HG02763 (cell line): ENCODE measurements around the gene TBX5.

Source experiments
- ATAC-seq: cut with Tn5 transposase; IDR thresholded peaks from one replicate; pipeline ENCODE4 v1.9.1; 2021; ENCODE audit warnings: mild to moderate bottlenecking, moderate library complexity; ENCODE audit not compliant: unreplicated experiment

Gene TBX5

GRCh38 chr12:114406984-114407841, 1.3 kb upstream of the TBX5 start:
- ATAC-seq = no peak

DNA sequence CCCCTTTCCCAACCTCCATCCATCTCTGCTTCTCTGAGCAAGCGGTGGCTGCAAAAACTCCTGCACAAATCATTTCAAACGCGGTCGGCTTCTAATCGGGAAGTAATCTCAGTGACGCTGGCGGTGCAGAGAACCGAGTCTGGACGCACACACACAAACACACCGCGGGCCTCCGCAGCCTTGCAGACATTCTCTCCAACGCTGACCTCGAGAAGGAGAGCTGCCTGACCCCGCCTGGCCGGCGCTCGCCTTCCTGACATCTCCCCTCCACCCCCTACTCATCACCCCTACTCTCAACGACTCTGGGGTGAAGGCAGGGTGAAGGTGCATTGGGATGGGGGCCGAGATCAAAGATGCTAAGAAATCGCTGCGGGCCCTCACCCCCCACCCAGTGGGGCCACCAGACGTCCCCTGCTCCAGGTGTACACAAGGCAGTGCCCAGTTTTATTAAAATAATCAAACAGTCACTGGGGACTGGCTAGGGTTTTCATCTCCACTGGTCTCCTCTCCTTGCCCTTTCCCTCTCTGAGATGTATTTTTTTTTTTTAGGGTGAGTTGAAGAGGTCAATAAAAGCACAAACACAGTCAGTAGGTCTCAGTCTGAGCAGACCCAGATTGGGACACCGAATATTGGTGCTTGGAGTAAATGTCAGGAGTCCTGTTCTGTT, 506 bp upstream of the TBX5 start:
- ATAC-seq = no peak

DNA sequence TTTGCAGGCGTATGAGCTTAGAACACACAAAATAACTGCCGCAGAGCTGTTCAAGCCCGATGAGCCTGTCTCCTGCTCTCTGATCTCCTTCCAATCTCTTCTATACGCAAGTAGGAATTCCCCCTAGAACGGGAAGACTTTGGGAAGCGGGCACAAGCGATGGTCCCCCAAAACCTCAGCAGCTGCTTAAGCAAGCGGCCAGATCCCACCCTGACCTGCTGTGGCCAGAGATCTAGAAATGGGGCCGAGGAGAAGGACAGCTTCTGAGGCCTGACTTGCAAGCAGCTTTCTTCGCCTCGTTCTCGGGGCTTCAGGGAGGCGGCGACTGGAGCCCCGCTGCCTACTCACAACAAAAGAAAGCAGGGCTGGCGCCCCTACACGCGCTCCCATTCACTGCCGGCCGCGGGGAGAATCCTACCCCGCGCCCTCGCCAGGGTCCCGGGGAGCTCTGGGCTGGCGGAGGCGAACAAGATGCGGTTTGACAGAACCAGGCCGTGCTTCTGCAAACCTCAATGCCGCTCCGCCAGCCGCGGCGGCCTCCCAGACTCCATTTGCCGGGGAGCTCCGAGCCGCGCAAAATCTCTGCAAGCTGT, 922 bp downstream of the TBX5 start:
- ATAC-seq = no peak

DNA sequence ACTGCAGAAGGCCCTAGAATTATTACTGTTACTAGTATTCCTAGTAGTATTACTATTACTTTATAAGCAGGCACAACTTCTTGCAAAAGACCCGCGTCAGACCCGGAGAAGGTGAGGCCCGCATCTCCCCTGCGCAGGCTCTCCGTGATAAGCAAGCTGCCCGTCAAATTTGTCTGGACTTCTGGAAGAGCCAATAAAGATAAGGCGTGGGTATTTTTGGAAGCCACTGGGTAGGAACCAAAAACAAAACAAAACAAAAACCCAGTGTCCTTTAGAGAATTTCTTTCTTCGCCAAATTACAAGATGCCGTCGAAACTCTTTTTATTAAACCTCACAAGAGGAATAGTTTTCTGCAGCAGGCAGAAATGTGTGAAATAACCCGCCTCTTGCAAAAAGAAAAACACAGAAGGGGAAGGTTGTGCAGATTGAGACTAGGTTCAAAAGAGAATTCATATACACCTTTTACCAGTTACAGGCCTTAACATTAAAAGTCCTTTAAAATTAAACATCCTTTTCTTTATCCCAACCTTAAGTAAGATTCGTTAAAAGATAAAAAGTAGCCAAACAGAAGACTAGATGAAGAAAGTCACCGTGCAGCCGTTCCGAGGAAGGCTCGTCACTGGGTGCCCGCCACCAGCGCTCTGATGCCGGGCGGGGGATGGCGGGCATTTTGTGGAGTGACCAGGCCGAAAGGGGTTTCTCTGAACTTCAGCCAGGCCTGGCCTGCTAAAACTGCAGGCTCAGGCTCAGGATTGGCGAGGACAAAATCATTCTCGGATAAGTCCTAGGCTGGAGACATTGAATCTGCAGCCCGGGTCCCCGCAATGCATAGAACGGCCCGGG, 1.6 kb downstream of the TBX5 start:
- ATAC-seq = no peak

- ATAC-seq = no peak
Measured at GRCh38 chr12:114403690-114404066, 2.3 kb downstream of the TBX5 start.

- no peak for ATAC-seq
Measured at GRCh38 chr12:114403011-114403689, 2.8 kb downstream of the TBX5 start.

- no peak for ATAC-seq
Measured at GRCh38 chr12:114402084-114402717, 3.7 kb downstream of the TBX5 start.

DNA sequence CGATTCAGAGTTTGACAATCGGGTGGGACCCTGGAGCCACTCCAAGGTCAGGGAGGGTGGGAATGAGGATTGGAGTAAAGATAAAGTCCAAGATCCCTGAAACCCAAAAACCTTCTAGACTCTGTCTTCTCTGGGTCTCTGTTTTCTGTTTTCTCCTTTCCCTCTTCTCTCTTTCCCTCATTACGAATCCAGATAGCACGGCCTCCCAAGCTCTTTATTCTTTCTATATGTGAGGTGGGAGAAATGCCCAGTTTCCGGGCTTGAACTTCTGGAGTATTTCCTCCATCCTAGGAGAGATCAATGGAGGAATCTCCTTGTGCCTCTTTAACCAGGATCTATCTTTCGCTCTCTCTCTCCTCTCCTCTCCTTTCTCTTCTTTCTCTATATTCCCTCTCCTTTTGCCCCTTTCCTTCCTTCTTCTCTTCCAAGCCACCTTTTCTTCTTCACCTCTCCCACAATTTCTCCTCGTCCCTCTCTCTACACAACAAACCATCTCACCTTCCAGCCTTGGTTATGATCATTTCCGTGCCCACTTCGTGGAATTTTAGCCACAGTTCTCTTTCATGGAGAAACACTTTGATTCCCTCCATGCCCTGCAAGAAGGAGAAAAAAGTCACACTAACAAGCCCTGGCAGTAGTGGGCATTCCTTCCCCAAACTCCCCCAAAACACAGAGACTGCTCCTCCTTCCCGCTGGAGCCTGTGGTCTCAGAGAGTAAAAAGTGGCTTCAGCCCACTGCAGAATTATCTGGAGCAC, 4.4 kb downstream of the TBX5 start:
- ATAC-seq = no peak

DNA sequence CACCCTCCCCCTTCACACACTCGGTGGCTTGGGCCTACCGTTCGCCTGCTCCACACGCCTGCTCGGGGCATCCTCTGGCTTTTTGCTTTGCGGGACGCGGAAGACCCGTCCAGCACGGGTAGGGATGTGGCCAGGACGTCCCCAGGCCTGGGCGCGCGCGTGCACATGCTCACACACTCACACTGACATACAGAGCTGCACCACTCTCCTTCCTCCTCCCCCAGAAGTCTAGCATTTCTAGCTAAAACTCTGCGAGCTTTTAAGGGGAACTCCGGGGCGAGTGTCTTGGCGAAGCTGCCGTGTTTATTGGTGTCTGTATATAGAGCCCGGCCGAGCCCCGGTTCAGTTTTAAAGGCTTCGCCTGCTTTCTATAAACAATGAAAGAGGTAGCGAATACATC, 5.0 kb downstream of the TBX5 start:
- ATAC-seq = no peak

DNA sequence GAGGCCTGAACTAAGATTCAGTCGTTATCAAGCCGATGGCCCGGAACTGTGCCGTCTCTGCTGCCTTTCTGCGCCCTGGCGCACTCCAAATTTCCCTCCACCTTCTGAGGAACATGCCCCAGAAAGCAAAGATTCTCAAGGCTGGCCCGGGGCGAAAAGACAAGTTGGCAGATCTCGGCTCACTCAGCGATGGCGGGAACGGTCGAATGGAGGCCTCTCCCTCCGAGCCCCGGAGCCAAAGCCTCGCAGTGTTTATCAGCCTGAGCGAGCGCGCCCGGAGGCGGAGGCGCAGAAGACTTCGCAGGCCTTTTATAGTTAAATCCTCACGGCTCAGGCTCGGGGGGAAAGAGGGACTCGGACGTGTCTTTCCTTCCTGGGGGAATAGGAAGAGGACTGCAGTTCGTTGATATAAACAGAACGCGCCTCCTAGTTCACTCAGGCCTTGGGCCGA, 5.6 kb downstream of the TBX5 start:
- no peak for ATAC-seq

DNA sequence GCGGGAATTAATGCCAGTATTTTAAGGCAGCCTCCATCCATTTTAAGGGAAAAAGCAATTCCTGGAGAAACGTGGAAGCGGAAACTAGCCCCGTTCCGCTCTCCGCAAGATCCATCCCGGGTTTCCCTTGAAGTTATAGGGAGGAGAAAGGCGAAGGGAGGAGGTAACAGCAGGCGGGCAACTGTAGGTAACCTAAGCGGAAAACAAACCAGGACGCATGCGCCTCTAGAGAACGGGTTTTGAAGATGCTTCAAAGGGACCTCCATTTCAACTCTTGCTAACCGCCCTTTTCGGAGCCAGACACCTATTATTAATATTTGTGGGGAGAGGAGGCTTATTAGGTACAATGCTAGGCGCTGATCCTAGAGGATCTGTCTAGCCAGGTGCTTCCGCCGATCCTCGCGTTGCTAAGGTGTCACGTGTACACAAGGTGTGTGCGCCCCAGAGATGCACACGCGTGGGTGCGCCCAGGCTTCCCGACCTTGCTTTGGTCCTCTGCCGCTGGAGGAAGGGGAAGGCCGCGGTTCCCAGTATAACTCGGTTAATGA, 6.2 kb downstream of the TBX5 start:
- no peak for ATAC-seq

DNA sequence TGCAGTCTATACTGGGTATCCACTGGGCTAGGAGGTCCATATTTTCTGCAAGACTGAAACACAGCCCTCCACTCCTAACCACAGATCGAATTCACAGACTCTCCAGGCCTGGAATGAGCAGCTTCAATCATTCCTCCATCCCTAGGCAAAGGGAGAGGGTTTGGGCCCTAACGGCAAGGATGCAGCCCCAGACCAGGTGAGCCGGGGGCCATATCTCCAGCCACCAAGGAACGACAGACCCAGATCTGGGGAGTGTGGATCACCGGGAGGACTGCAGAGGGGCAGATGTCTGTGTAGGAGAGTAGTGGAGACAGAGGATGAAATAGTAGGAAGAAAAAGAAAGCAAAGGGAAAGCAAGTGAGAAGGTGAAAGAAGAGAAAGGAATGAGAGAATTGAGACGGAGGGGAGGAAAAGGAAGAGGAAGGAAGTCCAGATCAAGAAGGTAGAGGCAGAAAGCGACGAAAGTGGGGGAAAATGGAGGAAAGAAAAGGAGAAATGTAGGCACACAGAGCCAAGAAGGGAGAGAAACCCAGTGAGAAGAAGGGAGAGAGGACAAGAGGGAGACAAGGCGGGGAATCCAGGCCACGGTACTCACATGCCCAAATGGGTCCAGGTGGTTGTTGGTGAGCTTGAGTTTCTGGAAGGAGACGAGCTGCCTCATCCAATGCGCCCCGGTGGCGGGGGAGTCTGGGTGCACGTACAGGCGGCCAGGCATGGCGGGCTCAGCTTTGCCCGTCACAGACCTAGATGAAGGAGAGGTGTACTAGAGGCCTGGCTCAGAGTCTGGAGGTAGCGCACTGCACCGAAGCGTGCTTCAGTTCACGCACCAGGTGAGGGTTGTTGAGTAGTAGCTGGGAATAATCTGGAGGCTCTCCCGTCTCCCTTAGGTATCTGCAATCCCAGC, 7.7 kb downstream of the TBX5 start:
- no peak for ATAC-seq

DNA sequence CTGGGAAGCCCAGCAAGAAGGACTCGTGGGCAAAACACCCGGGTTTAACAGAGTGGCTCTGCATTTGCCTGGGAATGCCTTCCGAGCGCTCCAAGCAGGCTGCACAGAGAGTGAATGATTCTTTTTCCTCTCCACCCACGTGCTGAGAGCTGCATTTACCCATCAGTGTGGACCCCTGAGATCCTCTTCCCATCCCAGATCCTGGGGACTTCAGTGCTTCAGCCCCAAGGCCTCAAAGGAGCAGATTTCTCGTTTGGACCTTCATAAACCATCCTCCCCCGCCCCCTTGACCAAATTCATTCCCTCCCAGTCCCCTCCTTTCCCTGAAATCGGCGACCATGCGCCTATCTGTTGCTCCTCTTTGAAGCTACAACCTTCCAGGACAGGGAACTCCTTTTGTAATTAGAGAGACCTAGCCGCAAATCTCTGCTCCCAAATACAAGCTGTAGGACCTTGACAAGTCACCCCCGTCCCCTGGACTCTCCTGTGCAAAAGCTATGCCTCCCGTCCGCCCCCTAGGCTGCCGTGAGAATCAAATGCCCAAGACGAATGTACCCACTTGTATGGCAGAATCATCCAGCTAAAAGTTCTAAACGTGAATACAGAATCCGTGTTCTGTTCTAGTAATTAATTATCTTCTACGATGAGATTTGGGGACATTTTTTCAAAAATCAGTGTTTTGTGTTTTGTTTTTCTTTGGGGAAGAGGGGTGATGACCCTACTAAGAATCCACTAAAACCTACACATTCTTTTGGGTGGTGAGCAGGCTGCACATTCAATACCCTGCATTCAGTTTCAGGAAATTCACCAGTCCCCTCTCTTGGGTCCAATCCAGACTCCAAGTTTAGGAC, 8.8 kb downstream of the TBX5 start:
- no peak for ATAC-seq

DNA sequence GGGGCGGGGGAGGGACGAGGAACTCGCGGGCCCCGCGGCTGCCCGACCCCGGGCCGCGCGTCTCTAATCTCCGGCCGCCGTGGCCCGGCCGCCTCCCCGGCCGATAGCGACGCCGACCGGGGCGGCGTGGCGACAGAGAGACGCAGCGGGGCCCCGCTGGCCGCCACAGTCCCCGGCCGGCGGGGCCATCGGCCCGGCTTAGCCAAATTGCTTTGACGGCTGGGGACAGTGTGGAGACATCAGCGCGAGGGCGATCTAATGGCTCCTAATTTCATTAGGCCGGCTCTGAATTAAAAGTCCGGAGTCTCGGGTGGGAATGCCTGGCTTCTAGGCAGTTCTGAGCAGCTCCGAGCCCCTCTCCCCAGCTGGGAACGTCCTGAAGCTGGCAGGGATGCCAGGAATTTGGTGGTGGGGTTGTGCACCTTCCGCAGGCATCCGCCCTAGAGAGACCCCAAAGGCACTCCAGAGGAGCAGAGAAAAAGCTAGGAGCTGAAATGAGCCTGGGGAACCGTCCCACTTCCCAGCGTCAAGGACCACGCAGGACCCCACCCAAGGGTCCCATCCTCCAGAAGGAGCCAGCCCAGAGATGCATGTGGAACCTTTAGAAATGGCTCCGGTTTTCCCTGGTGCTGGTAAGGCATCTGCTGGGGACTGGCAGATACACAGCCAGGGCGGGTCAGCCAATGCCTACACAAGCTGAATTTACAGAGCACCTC, 9.6 kb downstream of the TBX5 start:
- no peak for ATAC-seq

DNA sequence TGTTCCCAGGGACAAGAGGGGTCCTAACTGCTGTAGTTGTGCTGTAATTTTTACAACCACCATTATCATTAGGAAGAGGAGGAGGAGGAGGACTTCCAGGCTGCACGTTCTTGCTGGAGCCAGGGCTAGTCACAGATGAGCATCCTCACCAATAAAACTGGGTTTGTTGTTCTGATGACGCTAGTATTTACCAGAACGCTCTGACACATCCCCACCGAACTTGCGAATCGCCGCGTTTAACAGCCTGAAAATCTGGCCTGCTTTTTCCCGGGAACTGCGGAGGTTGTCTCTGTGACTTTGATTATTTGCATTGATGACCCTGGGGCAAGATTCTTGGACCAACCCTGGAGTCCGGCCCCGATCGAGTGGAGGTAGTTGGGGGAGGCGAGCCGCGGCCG, 10.2 kb downstream of the TBX5 start:
- ATAC-seq = no peak

DNA sequence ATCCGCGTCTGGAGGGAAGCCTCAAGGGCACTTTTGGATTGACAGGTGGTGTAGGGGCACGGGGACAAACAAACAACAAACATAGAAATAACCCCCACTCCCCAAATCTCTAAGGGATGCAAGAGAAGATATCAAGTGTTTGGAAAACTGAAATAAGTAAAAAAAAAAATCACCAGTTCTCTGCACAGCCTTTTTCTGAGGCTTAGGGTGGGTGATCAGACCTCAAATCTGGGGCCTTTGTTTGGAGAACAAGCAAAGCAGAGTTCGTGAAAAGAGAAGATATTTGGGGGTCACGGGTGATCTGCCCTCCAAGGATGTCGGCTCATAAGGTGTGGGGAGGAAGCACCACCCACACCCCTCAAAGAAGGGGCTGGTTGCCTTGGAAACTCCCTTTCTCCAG, 10.7 kb downstream of the TBX5 start:
- ATAC-seq = no peak

GRCh38 chr12:114393569-114393968, 12.4 kb downstream of the TBX5 start:
- ATAC-seq = no peak
